ENCODE measurements around the gene SCN11A. TPM values are rescaled to one million over a fixed set of nuclear protein-coding genes. Genes with fewer than 3 reads are reported as not detected.

SCN11A gene
- total and polyA plus RNA-seq, 2 of the 13 experiments (the other 11 are each of a cell fraction or from before 2014, with no cell fraction given) = 0.02 to 0.11 TPM

DNA sequence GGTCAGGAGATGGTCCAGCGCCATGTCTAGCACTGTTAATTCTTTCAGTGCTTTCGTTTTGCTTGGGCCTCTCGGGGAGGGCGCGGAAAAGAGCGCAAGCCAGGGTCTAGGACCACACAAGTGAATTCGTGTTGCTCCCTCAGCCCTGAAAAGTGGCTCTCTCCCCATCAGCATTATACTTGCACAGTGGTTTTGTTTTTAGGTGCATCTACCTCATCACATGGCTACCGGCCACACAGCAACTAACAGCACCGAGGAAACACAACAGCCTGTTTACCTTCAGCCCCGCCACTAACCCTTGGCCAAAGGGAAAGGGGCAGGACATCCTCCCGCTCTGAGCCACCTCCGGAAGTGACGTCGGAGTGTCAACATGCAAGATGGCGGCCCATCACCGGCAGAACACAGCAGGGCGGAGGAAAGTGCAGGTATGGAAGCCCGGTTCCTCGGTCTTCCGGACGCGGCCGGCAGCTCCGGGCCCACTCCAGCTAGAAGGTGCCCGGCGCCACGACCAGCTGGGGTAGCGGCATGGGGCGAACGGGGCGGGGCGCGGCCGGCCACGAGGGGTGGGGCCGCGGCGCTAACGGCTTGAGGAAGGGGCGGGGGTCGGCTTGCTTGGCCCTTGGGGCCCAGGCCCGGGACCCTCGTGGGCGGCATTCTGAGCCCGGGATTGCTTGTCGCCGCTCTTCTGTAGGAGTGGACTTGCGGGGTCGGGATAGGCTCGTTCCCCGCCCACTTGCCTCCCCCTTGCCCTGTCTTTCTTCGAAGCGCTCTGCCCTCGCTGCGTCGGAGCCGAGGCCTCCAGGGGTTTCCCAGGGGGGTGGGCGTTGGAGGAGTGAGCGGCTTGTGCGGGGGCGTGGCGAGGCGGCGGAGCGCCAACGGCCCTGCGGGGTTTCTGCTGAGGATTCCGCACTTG is at the start of gene SCN11A, which contains the start of gene WDR48 (continued):
- TF ChIP-seq, protein P1, sequence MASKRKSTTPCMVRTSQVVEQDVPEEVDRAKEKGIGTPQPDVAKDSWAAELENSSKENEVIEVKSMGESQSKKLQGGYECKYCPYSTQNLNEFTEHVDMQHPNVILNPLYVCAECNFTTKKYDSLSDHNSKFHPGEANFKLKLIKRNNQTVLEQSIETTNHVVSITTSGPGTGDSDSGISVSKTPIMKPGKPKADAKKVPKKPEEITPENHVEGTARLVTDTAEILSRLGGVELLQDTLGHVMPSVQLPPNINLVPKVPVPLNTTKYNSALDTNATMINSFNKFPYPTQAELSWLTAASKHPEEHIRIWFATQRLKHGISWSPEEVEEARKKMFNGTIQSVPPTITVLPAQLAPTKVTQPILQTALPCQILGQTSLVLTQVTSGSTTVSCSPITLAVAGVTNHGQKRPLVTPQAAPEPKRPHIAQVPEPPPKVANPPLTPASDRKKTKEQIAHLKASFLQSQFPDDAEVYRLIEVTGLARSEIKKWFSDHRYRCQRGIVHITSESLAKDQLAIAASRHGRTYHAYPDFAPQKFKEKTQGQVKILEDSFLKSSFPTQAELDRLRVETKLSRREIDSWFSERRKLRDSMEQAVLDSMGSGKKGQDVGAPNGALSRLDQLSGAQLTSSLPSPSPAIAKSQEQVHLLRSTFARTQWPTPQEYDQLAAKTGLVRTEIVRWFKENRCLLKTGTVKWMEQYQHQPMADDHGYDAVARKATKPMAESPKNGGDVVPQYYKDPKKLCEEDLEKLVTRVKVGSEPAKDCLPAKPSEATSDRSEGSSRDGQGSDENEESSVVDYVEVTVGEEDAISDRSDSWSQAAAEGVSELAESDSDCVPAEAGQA (IDR thresholded peaks at IDR 0.05; ENCODE audit: low read depth) = peak; percentile 86
- TF ChIP-seq, protein P1 (CRISPR knock-in tag; IDR thresholded peaks at IDR 0.05; ENCODE audit: borderline replicate concordance) = no peak
- TF ChIP-seq PRMT3 (CRISPR knock-in tag; IDR thresholded peaks at IDR 0.05; ENCODE audit: borderline replicate concordance, low read depth) (no peak; the same call in 1 of the 2 replicates), NFIC (IDR thresholded peaks at IDR 0.05; ENCODE audit: low read length) (no peak), ZBTB1 (CRISPR knock-in tag; IDR thresholded peaks at IDR 0.05; ENCODE audit: borderline replicate concordance) (no peak), PCBP2 (optimal IDR thresholded peaks at IDR 0.05; ENCODE audit: low read depth, low read length, poor library complexity, severe bottlenecking) (no peak), ZNF737 (CRISPR knock-in tag; IDR thresholded peaks at IDR 0.05; ENCODE audit: borderline replicate concordance) (no peak), ZNF772 (CRISPR knock-in tag; IDR thresholded peaks at IDR 0.05) (no peak; the same call in 1 of the 2 replicates), ZNF746 (CRISPR knock-in tag; IDR thresholded peaks at IDR 0.05) (no peak), TP53 (CRISPR knock-in tag; conservative IDR thresholded peaks at IDR 0.05) (no peak), SRY (CRISPR knock-in tag; IDR thresholded peaks at IDR 0.05) (no peak; the same call in 1 of the 2 replicates), ZBTB42 (CRISPR knock-in tag; IDR thresholded peaks at IDR 0.05) (peak; percentile 81; the same call in 1 of the 2 replicates), ZNF558 (CRISPR knock-in tag; IDR thresholded peaks at IDR 0.05; ENCODE audit: borderline replicate concordance) (no peak; the same call in 1 of the 2 replicates), GATAD1 (CRISPR knock-in tag; IDR thresholded peaks at IDR 0.05) (peak; percentile 97), TBX3 (IDR thresholded peaks at IDR 0.05; ENCODE audit: borderline replicate concordance) (no peak), SIN3B (IDR thresholded peaks at IDR 0.05; ENCODE audit: low read length) (peak; percentile 90), ZNF792 (CRISPR knock-in tag; IDR thresholded peaks at IDR 0.05) (peak; percentile 46; the same call in 1 of the 2 replicates), HNRNPLL (IDR thresholded peaks at IDR 0.05; ENCODE audit: low read depth, low read length, poor library complexity, severe bottlenecking) (peak; percentile 58), GZF1 (CRISPR knock-in tag; IDR thresholded peaks at IDR 0.05) (peak; percentile 68; the same call in 1 of the 2 replicates), NRL (CRISPR knock-in tag; IDR thresholded peaks at IDR 0.05; ENCODE audit: borderline replicate concordance) (no peak), ZNF296 (CRISPR knock-in tag; conservative IDR thresholded peaks at IDR 0.05) (no peak), U2AF1 (optimal IDR thresholded peaks at IDR 0.05; ENCODE audit: low read depth, low read length) (no peak)
- TF ChIP-seq, protein P2, sequence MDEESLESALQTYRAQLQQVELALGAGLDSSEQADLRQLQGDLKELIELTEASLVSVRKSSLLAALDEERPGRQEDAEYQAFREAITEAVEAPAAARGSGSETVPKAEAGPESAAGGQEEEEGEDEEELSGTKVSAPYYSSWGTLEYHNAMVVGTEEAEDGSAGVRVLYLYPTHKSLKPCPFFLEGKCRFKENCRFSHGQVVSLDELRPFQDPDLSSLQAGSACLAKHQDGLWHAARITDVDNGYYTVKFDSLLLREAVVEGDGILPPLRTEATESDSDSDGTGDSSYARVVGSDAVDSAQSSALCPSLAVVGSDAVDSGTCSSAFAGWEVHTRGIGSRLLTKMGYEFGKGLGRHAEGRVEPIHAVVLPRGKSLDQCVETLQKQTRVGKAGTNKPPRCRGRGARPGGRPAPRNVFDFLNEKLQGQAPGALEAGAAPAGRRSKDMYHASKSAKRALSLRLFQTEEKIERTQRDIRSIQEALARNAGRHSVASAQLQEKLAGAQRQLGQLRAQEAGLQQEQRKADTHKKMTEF (CRISPR knock-in tag; IDR thresholded peaks at IDR 0.05) = peak; percentile 87
